Fibroblast of peridontal ligament (primary cell): ENCODE measurements around the gene GMPR.

Experiments
- DNase-seq: peaks from one replicate; pipeline ENCODE4 v3.0.0-alpha.2; 2010; ENCODE audit errors: extremely low read depth

The GMPR gene

DNA sequence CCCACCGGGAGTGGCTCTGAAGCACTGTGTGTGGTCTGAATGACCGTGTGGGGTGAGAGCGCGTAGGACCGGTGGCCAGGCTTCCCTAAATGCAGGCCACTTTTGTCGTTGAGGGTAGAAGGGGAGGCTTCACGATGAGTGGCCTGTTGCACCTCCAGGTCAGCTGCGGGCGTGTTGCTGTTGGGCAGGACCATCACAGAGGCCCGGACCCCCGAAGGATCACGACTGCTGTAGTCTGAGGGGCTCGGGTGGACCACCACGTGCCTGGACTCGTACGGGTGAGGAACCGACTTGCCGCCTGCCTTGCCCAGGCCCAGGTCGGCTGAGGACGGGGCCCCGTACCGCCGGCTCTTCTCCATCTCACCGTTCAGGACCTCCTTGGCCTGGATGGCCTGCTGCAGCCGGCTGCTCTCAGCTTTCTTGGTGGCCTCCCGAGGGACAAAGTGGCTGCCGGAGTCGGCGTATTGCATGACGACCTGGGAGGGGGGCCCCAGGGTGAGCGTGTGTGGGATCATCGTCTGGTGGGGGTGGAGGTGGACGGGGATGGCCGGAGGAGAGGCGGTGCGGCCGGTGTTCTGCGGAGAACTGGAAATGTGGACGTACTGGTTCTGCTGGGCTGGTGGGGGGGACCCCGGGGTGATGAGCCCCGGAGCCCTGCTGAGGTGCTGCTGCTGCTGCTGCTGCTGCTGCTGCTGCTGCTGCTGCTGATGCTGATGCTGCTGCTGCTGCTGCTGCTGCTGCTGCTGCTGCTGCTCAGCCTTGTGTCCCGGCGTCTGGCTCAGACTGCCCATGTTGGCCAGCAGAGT lies 88.8 kb downstream of the GMPR start:
- DNase-seq: no peak

- DNase-seq: no peak
Measured at GRCh38 chr6:16327777-16328325, 89.5 kb downstream of the GMPR start.

DNA sequence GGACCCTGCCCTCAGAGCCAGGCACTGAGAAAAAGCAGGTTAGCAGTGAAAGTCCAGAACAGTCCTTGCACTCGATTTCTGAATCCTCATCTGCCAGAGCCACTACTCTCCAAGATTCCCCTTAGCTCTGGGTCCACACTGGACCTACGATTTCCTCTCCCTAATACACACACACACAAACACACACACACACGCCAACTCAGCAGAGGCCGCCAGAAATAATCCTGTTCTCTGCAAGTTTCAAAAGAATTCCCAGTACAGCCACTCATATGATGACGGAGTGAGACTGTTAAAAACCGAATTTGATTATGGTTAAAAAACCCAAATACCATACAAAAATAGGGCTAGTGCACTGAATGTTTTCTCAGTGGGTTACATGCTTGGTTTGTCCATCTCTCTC lies 90.8 kb downstream of the GMPR start:
- no peak for DNase-seq

GRCh38 chr6:16331384-16332174 lies 93.2 kb downstream of the GMPR start:
- DNase-seq: peak; percentile 84

GRCh38 chr6:16332175-16332542 lies 93.8 kb downstream of the GMPR start:
- DNase-seq: peak; percentile 85

- peak; percentile 62 for DNase-seq
Measured at GRCh38 chr6:16333580-16333979, 95.2 kb downstream of the GMPR start.

GRCh38 chr6:16334671-16335070 lies 96.3 kb downstream of the GMPR start:
- DNase-seq: peak; percentile 92

GRCh38 chr6:16335176-16335575 lies 96.8 kb downstream of the GMPR start:
- no peak for DNase-seq

DNA sequence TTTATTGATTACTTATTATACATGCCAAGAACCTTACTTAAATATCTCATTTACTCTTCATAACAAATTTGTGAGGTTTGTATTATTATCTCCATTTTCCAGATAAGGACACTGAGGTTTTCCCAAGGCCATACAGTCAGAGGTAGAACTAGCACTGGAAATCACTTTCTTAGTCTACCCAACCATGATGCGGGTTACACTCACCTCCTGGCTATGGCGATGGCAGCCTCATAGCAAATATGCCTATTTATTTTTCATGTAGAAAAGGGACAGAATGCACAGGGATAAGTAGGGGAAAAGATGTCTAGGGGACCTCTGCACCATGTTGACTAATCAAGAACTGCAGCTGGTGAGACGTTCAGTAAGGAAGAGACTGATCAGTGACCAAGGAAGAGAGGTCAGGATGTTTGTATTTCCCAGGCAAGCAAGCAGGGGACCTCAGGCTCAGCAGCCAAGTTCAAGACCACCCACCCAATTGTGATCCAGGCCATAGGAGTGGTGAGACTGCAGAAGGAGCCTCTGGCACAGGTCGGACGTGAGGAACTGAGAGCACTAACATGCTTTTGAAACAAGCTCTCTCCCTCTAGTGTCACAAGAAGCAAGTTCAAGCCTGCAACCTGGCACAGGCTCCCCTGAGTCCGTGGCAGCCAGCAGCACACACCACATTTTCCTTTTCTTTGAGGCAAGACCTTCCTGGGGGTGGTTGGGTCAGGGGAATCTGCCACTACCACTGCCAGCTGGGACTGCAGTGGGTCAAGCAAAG lies 97.8 kb downstream of the GMPR start:
- no peak for DNase-seq

DNA sequence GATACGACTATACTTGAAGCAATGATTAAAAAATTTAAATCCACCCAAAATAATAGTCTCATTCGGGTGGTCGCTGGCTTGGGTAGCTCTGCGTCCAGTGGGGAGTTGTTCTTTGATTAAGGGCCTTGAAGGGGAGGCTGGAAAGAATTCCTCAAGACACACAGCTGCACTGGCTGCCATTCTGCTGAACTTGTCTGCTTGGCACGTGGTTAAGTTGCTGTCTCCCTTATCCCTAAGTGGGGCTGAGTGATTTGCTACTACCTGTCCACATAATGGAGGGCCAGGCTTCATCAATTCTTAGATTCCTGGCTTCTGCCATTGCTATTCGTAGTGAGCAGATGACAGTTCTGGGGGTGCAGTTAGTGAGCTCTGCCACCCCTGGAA lies 98.5 kb downstream of the GMPR start:
- DNase-seq: no peak

DNA sequence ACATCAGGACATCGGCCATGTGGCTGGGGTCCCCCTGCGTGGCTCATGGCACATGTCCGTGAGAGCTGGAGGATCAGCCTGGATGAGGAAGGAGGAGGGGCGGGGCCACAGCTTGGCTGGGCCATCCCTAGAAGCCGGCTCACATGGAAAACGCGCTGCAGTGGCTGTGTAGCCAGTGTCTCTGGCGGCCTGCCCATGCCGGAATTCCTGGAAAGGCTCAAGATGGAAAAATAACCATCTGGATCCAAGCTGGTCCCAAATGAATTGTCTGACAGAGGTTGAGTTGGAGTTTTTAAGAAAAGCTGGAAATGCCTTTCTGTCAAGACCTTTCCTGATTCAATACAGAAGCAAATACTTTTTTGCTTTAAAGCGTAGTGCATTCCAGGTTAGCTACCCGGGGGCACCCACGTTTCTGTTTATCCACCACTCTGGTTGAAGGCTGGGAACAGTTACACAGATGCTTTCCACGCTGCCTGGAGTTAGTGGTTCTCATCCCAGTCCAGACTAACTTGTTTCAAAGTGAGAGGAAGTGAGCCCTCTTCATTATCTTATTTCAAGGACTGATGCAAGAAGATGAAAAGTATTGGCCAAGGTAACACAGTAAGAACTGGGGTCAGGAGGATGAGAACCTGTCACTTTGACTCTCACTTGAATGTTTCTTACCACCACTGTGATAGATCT lies 99.0 kb downstream of the GMPR start:
- peak; percentile 99 for DNase-seq

DNA sequence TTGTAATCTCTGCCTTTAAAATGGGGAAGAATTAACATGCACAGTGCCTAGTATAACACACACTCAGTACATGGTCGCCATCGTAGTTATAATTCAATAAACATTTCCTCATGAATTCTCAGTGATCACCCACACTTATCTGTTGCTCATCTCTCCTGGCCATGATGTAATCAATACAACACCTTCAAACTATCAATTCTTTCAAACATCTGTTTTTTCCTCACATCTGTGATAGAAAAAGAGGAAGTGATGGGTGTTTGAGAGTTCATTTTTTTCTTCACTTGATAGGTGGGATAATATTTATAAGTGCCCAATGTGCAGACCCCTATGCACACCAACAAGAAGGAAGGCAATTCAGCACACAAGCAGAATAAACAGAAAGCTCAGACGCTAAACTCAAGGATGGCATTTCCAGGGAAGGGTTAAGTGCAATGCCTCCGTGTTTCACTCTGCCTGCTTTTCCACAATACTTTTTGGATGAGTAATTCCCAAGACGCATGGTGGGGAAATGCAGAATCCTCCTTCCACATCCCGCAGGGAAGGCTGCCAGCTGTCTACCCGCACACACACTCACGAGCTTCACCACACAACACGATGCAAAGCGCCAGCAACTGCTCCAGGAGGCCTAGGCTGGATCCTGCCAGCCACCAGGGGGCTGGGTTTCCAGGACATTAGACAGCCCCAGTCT lies 100.3 kb downstream of the GMPR start:
- DNase-seq: peak; percentile 100

DNA sequence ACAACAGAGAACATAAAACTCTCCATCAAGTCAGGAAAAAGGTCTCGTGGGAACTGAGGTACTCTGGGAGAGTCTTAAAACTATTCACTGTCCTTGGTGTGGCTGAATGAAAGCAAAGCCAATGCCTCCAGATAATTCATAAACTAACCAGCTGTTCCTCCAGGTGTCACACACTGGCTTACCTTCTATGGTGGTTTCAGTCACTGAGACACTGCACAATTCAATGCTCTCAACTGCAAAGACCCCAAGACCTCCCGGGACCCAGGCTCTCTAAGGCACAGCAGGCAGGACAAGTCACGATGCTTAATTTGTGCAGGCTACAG lies 100.8 kb downstream of the GMPR start:
- DNase-seq: no peak

- DNase-seq: no peak
Measured at GRCh38 chr6:16343593-16343992, 105.2 kb downstream of the GMPR start.

DNA sequence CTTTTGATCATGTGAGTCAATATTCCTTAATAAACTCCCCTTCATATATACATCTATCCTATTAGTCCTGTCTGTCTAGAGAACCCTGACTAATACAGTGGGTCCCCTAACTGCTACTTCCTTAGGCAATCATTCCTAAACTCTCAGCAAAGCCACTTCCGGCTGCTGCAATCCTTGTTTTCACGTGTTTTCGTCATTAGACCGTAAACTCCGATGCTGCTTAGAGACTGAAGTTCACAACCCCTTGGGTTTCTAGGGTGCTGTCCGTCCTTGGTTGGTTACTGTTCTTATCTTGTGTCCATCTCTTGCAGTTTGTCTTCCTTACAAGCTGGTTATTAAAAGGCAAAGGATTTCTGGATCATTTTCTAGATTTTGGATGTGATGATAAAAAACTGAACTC lies 106.4 kb downstream of the GMPR start:
- peak; percentile 63 for DNase-seq
